ENCODE data around the gene SLC26A9.

Gene SLC26A9

DNA sequence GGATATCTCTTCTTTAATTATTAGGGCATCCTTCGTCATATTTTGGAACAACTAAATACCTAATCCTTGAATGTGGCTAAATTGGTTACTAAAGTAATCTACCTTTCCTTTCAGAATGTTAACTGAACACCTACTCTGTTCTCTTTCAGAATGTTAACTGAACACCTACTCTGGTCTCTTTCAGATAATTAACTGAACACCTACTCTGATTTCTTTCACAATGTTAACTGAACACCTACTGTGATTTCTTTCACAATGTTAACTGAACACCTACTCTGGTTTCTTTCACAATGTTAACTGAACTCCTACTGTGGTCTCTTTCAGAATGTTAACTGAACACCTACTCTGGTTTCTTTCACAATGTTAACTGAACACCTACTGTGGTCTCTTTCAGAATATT lies 38.0 kb upstream of the SLC26A9 start:
- Histone ChIP-seq H3K4me2 (ENCODE audit: low read length) (no peak overlapping the region), H3K4me3 (ENCODE audit: low read length) (no peak overlapping the region), H3K27ac (ENCODE audit: low read depth, low read length) (no peak overlapping the region), H3K9me3 (ENCODE audit: control insufficient read depth, insufficient read depth, low read length) (no peaks in the 10 kb centered on the region), H3K27me3 (ENCODE audit: control insufficient read depth, low read length) (0 out of 2 replicates have a peak, but pooled peaks cover 3% of the 10 kb centered on the region), H3K9me2 (replicated peaks; ENCODE audit: control insufficient read depth, low read length) (no peaks in the 10 kb centered on the region), H3K36me3 (ENCODE audit: control insufficient read depth, low read length) (no peaks in the 10 kb centered on the region), H3K4me1 (ENCODE audit: control insufficient read depth, low read length) (no peaks in the 10 kb centered on the region), H4K20me1 (ENCODE audit: control insufficient read depth, insufficient read depth, low read depth, low read length) (no peaks in the 10 kb centered on the region), H3K79me2 (ENCODE audit: control insufficient read depth, low read length) (no peaks in the 10 kb centered on the region), H3F3A (ENCODE audit: control insufficient read depth, insufficient read depth) (no peaks in the 10 kb centered on the region)
- TF ChIP-seq, protein P1, sequence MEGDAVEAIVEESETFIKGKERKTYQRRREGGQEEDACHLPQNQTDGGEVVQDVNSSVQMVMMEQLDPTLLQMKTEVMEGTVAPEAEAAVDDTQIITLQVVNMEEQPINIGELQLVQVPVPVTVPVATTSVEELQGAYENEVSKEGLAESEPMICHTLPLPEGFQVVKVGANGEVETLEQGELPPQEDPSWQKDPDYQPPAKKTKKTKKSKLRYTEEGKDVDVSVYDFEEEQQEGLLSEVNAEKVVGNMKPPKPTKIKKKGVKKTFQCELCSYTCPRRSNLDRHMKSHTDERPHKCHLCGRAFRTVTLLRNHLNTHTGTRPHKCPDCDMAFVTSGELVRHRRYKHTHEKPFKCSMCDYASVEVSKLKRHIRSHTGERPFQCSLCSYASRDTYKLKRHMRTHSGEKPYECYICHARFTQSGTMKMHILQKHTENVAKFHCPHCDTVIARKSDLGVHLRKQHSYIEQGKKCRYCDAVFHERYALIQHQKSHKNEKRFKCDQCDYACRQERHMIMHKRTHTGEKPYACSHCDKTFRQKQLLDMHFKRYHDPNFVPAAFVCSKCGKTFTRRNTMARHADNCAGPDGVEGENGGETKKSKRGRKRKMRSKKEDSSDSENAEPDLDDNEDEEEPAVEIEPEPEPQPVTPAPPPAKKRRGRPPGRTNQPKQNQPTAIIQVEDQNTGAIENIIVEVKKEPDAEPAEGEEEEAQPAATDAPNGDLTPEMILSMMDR (IDR thresholded peaks at IDR 0.05; ENCODE audit: low read depth, low read length, poor library complexity, severe bottlenecking): no peak
- TF ChIP-seq EZH2phosphoT487 (IDR thresholded peaks at IDR 0.05; ENCODE audit: borderline replicate concordance, low read length): no peak

DNA sequence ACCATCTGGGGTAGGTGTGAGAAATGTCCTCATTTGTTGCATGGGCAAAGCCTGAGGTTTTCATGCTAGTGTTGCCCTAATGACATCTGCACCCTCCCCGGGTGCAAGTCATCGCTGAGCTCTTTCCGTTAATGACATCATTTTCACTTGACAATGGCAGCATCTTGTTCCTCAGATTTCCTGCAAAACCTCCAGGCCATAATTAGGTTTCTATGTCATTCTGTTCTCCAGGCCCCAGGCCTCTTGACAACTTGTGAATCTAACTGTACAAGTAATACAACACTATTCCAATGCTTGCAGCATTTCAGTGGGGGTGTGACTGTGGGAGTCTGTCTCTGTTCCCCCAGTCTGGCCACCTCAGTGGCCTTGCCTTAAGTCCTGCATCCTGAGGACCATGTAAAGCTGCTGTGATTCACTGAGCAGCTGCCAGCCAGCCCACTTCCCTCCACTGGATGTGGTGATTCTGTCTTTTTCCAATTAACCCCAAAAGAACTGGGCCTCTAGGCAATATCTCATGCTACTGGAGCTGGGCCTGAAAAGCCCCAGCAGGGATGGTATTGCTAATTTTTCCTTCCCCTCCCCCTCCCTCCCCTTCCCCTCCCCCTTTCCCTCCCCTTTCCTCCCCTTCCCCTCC lies 37.1 kb upstream of the SLC26A9 start:
- TF ChIP-seq, protein P1 (IDR thresholded peaks at IDR 0.05; ENCODE audit: low read depth, low read length, poor library complexity, severe bottlenecking): no peak
- no peak for TF ChIP-seq EZH2phosphoT487 (IDR thresholded peaks at IDR 0.05; ENCODE audit: borderline replicate concordance, low read length)
- no peaks in the 10 kb centered on the region for H4K20me1 ChIP-seq (ENCODE audit: control insufficient read depth, insufficient read depth, low read depth, low read length)
- H3K36me3 ChIP-seq (ENCODE audit: control insufficient read depth, low read length): no peaks in the 10 kb centered on the region
- H3K79me2 ChIP-seq (ENCODE audit: control insufficient read depth, low read length): no peaks in the 10 kb centered on the region
- H3K4me3 ChIP-seq (ENCODE audit: low read length): no peak overlapping the region
- H3K4me1 ChIP-seq (ENCODE audit: control insufficient read depth, low read length): no peaks in the 10 kb centered on the region
- 0 out of 2 replicates have a peak, but pooled peaks cover 3% of the 10 kb centered on the region for H3K27me3 ChIP-seq (ENCODE audit: control insufficient read depth, low read length)
- H3K27ac ChIP-seq (ENCODE audit: low read depth, low read length): no peak overlapping the region
- H3F3A ChIP-seq (ENCODE audit: control insufficient read depth, insufficient read depth): no peaks in the 10 kb centered on the region
- no peaks in the 10 kb centered on the region for H3K9me2 ChIP-seq (replicated peaks; ENCODE audit: control insufficient read depth, low read length)
- H3K4me2 ChIP-seq (ENCODE audit: low read length): no peak overlapping the region
- no peaks in the 10 kb centered on the region for H3K9me3 ChIP-seq (ENCODE audit: control insufficient read depth, insufficient read depth, low read length)

DNA sequence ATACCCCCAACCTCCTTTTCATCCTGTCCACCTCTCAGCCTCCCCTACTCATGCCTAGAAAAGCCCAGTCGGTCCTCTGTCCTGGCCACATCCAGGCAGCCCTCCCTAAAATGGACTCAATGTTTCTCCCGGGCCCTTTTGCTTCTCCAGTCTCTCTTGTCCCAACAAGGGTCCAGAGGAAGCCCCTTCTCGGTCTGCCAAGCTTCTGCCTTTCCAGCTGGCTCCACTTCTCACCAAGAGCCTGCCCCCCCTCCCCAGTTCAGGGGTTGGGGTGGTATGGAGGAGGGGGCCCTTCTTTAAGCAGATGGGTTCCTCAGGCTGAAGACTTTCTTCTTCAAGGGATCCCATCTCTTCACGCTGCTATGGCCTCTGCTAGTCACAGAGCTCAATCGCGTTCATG lies 36.0 kb upstream of the SLC26A9 start:
- H3K9me3 ChIP-seq (ENCODE audit: control insufficient read depth, insufficient read depth, low read length): no peaks in the 10 kb centered on the region
- H4K20me1 ChIP-seq (ENCODE audit: control insufficient read depth, insufficient read depth, low read depth, low read length): no peaks in the 10 kb centered on the region
- no peak for TF ChIP-seq EZH2phosphoT487 (IDR thresholded peaks at IDR 0.05; ENCODE audit: borderline replicate concordance, low read length)
- TF ChIP-seq, protein P1 (IDR thresholded peaks at IDR 0.05; ENCODE audit: low read depth, low read length, poor library complexity, severe bottlenecking): no peak
- H3K9me2 ChIP-seq (replicated peaks; ENCODE audit: control insufficient read depth, low read length): no peaks in the 10 kb centered on the region
- H3K36me3 ChIP-seq (ENCODE audit: control insufficient read depth, low read length): no peaks in the 10 kb centered on the region
- no peak overlapping the region for H3K27ac ChIP-seq (ENCODE audit: low read depth, low read length)
- H3K79me2 ChIP-seq (ENCODE audit: control insufficient read depth, low read length): no peaks in the 10 kb centered on the region
- H3F3A ChIP-seq (ENCODE audit: control insufficient read depth, insufficient read depth): no peaks in the 10 kb centered on the region
- H3K4me3 ChIP-seq (ENCODE audit: low read length): no peak overlapping the region
- no peak overlapping the region for H3K4me2 ChIP-seq (ENCODE audit: low read length)
- H3K27me3 ChIP-seq (ENCODE audit: control insufficient read depth, low read length): 0 out of 2 replicates have a peak, but pooled peaks cover 3% of the 10 kb centered on the region
- H3K4me1 ChIP-seq (ENCODE audit: control insufficient read depth, low read length): no peaks in the 10 kb centered on the region
